Measurements from ENCODE around the gene GATAD2A. TPM values are rescaled to one million over a fixed set of nuclear protein-coding genes. Genes with fewer than 3 reads are reported as not detected.

The GATAD2A gene
- total RNA-seq, 1 experiment from 2014 or later, result 189 TPM

DNA sequence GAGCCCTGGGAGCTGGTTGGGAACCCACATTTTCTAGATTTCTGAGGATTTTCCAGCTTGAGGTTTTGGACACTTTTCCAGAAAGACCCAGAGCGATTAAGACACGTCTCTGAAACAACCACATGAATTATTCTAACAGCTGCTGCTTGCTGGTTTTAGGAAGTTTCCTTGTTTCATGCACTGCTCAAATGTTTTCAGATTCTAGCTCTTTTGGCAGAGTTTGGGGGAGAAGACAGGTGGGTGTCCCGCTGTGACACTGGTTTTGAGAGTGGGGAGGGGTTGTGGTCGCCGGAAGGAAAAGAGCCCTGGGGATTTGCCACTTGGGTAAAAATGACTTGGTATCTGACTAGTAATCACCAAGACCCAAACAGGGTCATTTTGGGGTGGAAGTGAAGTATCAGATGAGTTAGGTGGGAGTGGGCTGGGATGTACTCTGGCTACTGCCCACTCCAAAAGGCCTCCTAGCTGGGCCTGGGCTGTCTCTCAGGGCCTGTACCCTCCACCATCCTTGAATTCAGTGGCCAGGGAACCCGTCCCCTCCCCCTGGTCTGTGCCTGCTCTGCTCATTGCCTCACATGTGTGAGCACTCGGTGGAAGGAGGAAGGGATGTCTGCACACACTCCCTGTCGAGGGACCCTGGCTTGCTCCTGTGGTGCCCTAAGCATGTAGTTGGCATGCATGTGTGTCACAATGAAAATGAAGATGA lies 13.2 kb downstream of the GATAD2A start:
- Histone ChIP-seq H4K8ac (replicated peaks; ENCODE audit: insufficient read length, low read depth, low read length) (no peak overlapping the region), H2BK12ac (ENCODE audit: insufficient read length, low read depth, low read length) (no peak overlapping the region), H3K4me1 (ENCODE audit: insufficient read depth, low read length) (peaks cover 2% of the 10 kb centered on the region; the same call in 1 of the 2 replicates), H4K20me1 (ENCODE audit: control insufficient read depth, insufficient read depth, insufficient read length) (no peaks in the 10 kb centered on the region), H2BK15ac (ENCODE audit: low read depth, low read length) (no peak overlapping the region), H3K23me2 (ENCODE audit: insufficient read length, low read depth, low read length, poor library complexity, severe bottlenecking) (no peaks in the 10 kb centered on the region), H4K5ac (ENCODE audit: insufficient read length, low read depth, low read length) (no peak overlapping the region), H3K9ac (ENCODE audit: extremely low read depth, insufficient read length, low read length) (no peak overlapping the region), H2AFZ (ENCODE audit: low read length) (no peak overlapping the region), H4K91ac (ENCODE audit: insufficient read length, low read depth, low read length) (no peak overlapping the region), H3K9me3 (ENCODE audit: control insufficient read depth, low read depth, low read length) (no peaks in the 10 kb centered on the region), H3K4ac (ENCODE audit: low read depth, low read length) (no peak overlapping the region), H3K4me2 (ENCODE audit: insufficient read depth, insufficient read length, low read length) (no peak overlapping the region), H2BK120ac (ENCODE audit: low read depth, low read length, poor library complexity, severe bottlenecking) (no peak overlapping the region), H3K56ac (ENCODE audit: insufficient read length, low read depth, low read length) (no peak overlapping the region), H3K18ac (ENCODE audit: insufficient read length, low read depth, low read length) (no peak overlapping the region), H3K14ac (ENCODE audit: insufficient read depth, low read length) (no peak overlapping the region), H3K27ac (ENCODE audit: insufficient read length, low read depth, low read length) (no peak overlapping the region), H2AK5ac (ENCODE audit: insufficient read length, low read length) (no peak overlapping the region), H3K79me2 (ENCODE audit: insufficient read depth, low read length) (peaks cover 80% of the 10 kb centered on the region), H3K79me1 (ENCODE audit: insufficient read depth, low read depth, low read length, poor library complexity, severe bottlenecking) (peaks cover 8% of the 10 kb centered on the region), H2BK5ac (ENCODE audit: insufficient read length, low read length) (no peak overlapping the region), H2BK20ac (ENCODE audit: low read depth, low read length, poor library complexity, severe bottlenecking) (no peak overlapping the region), H3K23ac (ENCODE audit: insufficient read length, low read depth, low read length) (no peak overlapping the region), H3T11ph (ENCODE audit: low read length) (no peak overlapping the region), H3K27me3 (ENCODE audit: insufficient read depth, low read length) (no peaks in the 10 kb centered on the region)
- H3K4me1 Mint-ChIP-seq, result peaks cover 37 to 55% of the 10 kb centered on the region in 2 experiments
- H3K27me3 Mint-ChIP-seq (ENCODE audit: low read depth), result no peaks in the 10 kb centered on the region
- TF ChIP-seq, protein P1, sequence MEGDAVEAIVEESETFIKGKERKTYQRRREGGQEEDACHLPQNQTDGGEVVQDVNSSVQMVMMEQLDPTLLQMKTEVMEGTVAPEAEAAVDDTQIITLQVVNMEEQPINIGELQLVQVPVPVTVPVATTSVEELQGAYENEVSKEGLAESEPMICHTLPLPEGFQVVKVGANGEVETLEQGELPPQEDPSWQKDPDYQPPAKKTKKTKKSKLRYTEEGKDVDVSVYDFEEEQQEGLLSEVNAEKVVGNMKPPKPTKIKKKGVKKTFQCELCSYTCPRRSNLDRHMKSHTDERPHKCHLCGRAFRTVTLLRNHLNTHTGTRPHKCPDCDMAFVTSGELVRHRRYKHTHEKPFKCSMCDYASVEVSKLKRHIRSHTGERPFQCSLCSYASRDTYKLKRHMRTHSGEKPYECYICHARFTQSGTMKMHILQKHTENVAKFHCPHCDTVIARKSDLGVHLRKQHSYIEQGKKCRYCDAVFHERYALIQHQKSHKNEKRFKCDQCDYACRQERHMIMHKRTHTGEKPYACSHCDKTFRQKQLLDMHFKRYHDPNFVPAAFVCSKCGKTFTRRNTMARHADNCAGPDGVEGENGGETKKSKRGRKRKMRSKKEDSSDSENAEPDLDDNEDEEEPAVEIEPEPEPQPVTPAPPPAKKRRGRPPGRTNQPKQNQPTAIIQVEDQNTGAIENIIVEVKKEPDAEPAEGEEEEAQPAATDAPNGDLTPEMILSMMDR (conservative IDR thresholded peaks at IDR 0.05), result no peak
- peak overlapping the region in 2 of 3 experiments; percentile 34 to 45; a peak in 5 of 7 replicates for H3K27ac Mint-ChIP-seq
- no peaks in the 10 kb centered on the region for H3K9me3 Mint-ChIP-seq
- H3K36me3 Mint-ChIP-seq (ENCODE audit: insufficient read depth in 1 of 3, low read depth in 3 of 3), result peaks cover 0 to 24% (median 4%) of the 10 kb centered on the region in 3 experiments; a peak in 5 of 7 replicates
- no peak overlapping the region for H3K4me3 Mint-ChIP-seq
- no peak for DNase-seq
- WGBS (ENCODE audit: extremely low coverage, insufficient read length, low lambda C conversion rate), result no CpG with 5 or more reads among the region's 8 CpGs
